NCI-H345 treated with DMSO at 0.1 percent for 48 hours (cell line): Measurements from ENCODE around the gene MYADML2.
"Not testable (repeated sequence)": the region's sequence is repeated elsewhere in the genome, so short reads cannot be mapped to it uniquely, and the experiment has no call there.

Experiments
- DNase-seq: peaks from one replicate; lab custom pipeline; 2025; ENCODE audit not compliant: unreplicated experiment; lab: John Stamatoyannopoulos, UW

MYADML2 gene

GRCh38 chr17:81959362-81960129 is 12.5 kb upstream of the MYADML2 start:
- peak; percentile 37 for DNase-seq

GRCh38 chr17:81958633-81959342 is 11.8 kb upstream of the MYADML2 start:
- DNase-seq, result no peak

- DNase-seq, result no peak
These were observed 10.8 kb upstream of the MYADML2 start for GRCh38 chr17:81957691-81958432.

- no peak for DNase-seq
These were observed 9.9 kb upstream of the MYADML2 start for GRCh38 chr17:81956607-81957589.

DNA sequence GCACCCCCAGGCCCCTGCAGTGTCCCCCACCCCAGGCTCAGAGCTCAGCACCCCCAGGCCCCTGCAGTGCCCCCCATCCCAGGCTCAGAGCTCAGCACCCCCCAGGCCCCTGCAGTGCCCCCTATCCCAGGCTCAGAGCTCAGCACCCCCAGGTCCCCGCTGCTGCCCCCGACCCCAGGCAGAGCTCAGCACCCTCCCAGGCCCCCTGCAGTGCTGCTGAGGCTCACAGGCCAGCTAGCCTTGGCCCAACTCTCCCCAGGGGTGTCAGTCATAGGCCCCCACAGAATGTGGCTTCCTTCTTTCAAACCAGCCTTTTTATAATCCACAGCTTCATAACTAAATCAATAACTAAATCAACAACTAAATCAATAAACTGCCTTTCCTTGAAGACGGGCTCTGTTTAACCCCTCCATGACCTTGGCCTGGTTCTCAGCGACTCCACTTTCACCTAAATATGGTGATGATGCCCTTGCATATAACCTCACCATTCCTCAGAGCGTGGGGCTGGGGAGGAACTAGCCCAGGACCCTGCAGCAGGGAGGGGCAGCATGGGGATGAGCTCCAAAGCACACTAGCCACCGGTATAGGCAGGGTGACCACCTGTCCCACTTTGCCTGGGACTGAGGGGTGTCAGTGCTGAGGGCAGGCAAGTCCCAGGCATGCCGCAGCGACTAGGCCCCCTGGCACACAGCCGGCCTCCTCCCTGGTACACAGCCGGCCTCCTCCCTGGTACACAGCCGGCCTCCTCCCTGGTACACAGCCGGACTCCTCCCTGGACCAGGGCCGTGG is 8.9 kb upstream of the MYADML2 start:
- DNase-seq, result no peak

- DNase-seq, result no peak
These were observed 8.1 kb upstream of the MYADML2 start for GRCh38 chr17:81955058-81955681.

DNA sequence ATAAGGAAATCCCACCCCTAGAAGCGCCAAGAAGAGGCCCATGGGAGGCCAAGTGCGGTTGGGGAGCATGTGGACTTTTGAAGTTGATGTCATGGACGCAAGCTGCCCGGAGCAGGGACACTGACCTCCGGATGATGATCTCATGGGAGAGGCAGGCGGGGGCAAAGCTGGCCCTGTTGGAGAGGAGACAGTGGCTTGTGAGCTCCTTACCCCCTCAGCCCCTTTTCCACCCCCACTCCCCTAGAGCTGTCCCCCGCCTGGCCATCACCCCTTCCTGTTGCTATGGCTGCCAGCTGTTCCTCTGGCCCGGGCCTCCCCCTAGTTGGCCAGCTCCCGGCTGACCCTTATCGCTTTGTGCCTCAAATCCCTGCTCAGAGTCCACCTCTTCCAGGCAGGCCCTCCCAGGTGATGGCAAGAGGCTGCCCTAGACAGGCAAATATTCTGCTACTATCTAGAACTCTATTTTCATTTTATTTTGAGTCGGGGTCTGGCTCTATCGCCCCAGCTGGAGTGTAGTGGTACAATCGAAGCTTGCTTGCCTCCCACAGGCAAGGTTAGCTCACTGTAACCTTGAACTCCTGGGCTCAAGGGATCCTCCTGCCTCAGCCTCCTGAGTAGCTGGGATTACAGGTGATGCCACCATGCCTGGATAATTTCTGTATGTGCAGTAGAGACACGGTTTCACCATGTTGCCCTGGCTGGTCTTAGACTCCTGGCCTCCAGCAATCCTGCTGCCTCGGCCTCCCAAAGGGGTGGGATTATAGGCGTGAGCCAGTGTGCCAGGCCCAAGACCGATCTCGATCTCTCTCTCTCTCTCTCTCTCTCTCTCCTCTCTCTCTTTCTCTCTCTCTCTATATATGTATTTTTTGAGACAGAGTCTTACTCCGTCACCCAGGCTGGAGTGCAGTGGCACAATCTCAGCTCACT is 7.4 kb upstream of the MYADML2 start:
- no peak for DNase-seq

DNA sequence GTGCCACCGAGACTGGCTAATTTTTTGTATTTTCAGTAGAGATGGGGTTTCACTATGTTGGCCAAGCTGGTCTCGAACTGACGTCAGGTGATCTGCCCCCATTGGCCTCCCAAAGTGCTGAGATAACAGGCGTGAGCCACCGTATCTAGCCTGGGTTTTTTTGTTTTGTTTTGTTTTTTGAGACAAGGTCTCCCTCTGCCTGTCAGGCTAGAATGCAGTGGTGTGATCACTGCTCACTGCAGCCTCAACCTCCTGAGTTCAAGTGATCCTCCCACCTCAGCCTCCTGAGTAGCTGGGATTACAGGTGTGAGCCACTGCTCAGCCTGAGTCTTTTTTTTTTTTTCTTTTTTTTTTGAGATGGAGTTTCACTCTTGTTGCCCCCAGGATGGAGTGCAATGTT is 6.4 kb upstream of the MYADML2 start:
- DNase-seq, result not testable (repeated sequence)

- no peak for DNase-seq
These were observed 5.8 kb upstream of the MYADML2 start for GRCh38 chr17:81952792-81953228.

- DNase-seq, result no peak
These were observed 5.0 kb upstream of the MYADML2 start for GRCh38 chr17:81951785-81952684.

DNA sequence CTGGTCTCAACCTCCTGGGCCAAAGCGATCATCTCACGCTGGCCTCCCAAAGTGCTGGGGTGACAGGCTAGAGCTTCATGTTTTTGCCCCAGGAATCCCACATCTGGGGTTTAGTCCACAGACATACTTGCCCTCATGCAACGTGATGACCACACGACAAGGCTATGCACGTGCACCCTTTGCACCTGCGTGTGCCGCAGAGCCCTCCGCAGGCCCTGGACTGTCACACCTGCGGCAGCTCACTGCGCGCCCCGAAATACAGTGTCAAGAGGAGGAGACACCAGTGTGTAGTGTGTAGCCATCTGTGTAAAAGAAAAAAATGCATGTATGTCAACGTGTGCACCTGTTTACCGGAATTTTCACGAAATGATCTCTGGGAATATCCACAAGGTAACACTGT is 3.5 kb upstream of the MYADML2 start:
- DNase-seq, result no peak

- DNase-seq, result no peak
These were observed 1.8 kb upstream of the MYADML2 start for GRCh38 chr17:81948635-81949378.

GRCh38 chr17:81944858-81945257 is 2.2 kb downstream of the MYADML2 start:
- DNase-seq, result no peak

GRCh38 chr17:81942167-81942553 is 4.9 kb downstream of the MYADML2 start:
- DNase-seq, result no peak

- DNase-seq, result no peak
These were observed 5.4 kb downstream of the MYADML2 start for GRCh38 chr17:81941484-81942166.
